GM04503 (cell line): ENCODE results near the gene GRID1.

Source experiments
- DNase-seq: peaks from one replicate; pipeline ENCODE4 v3.0.0-alpha.2; 2012; ENCODE audit warnings: low read depth

The GRID1 gene

DNA sequence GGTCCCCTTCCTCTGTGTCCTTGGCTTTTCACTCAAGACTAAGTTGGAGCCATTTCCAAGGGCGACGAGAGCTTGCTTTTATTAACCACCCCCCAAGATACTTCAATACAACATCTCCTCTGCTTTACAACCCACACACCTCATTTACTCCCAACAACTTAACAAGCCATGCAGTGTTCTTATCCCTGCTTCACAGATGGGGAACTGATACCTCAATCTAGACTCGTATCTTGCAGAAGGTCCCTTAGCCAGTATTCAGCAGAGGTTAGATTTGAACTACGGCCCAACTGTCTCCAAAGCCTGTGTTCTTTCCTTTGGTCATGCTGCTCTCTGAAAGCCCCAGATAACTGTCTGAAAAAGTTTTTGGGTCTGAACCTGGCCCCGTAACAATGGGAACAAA is 444.8 kb downstream of the GRID1 start:
- no peak for DNase-seq

GRCh38 chr10:85920311-85920710 is 446.3 kb downstream of the GRID1 start:
- no peak for DNase-seq

DNA sequence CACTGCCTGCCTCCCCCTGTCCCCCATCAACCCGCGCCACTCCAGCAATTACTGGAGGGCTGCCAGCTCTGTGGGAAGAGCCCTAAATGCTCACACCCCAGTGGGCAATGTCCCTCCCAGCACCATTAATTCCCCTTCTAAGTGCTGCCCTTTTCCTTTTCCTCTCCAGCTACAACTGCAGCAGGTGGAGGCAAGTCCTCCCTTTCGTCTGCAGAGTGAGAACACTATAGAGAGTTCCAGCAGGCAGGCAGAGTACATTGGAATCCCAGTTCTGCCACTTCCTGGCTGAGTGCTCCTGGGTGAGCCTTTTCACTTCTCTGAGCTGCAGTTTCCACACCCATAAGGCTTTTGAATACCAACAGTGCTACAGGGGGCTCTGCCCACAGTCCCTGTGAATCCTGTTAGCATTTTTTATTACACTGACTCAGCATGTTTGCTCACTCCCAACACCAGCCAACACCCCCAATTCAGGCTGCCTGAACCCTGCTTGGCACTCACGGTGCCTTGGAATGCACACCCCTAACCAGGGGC is 447.0 kb downstream of the GRID1 start:
- DNase-seq = no peak

DNA sequence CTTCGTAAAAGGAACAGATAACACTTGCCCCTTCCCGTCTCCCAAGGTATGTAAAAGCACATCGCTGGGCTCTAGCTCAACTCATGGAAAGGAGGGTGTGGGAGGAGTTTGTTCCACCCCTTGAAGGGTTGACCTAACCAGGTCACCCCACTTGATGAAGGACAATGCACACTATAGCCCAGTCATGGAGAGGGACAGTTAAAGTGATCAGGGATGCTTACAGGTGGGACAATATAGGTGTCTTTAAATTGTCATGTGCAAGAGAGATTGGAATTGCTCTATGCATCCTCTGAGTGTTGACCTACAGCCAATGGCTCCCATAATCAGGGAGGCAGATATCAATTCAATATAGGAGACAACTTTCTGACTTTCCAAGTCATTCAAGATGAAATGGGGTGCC is 448.2 kb downstream of the GRID1 start:
- no peak for DNase-seq

GRCh38 chr10:85917601-85918000 is 449.0 kb downstream of the GRID1 start:
- DNase-seq = no peak

DNA sequence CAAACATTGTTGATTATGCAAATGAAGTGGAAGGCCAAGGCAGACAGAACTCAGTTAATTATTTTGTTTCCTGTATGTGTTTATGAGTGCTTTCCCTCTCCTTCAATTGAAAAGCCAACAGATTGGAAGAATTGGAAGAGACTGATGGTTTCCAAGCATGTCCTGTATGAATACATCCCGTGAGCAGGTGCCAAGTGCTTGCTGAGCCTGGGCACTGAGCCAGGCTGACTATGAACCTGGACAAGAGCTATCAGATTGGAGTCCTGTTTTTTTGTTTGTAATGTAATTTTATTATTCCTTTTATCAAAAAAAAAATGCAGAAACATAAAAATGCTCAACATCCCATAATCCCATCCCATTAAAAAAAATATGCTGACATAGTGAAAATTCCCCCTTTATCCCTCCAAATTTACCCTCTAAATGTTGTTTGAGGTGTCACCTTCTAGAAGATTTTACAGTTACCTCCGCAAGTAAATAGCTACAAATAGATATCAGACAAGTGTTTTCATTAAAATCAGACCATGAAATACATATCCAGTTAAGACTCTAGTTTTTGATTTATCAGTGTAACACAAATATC is 449.5 kb downstream of the GRID1 start:
- DNase-seq = no peak

GRCh38 chr10:85916286-85916685 is 450.3 kb downstream of the GRID1 start:
- DNase-seq = no peak

DNA sequence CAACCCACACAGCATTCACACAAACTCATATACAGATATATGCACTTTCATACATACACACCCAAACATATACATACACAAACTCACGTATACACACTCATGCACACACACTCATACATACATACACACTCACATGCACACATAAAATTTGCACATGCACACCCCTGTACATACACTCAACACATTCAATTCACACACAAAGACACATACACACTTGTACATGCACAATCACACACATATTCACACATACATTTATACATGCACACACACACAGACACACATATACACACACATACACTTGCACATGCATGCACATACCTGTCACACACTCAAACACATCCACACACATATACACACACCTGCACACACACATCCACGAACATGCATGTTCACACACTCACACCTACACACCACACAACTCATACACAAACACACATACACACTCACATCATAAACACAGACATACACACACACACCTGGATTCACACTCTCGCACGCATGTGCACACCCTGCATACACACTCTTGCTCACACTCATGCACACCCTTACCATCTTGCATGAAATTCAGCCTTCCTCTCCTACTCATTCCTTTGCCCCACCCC is 451.2 kb downstream of the GRID1 start:
- no peak for DNase-seq

- no peak for DNase-seq
Measured at GRCh38 chr10:85914720-85915119, 451.9 kb downstream of the GRID1 start.

DNA sequence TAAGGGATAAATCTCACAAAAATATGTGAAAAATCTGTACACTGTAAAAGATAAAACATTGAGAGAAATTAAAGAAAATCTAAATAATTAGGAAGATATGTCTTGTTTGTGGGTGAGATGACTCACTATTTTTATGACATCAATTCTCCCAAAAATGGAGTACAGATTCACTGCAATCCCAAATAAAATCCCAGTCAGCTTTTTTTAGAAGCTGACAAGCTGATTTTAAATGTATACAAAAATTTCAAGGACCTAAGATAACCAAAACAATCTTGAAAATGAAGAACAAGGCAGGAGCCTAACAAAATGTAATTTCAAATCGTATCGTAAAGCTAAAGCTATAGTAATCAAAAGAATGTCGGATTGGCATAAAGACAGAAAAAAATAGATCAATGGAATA is 458.1 kb downstream of the GRID1 start:
- no peak for DNase-seq

DNA sequence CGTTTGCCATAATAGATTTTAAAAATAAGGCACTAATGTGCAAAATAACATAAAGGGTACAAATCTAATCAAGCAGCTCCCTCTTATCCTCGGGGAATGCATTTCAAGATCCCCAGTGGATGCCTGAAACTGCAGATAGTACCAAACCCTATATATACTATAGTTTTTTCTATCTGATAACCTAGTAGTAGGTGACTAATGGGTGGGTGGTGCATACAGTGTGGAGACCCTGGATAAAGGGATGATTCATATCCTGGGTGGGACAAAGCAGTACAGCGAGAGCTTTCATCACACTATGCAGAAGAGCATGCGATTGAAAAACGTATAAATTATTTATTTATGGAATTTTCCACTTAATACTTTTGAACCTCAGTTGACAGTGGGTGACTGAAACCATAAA is 464.5 kb downstream of the GRID1 start:
- no peak for DNase-seq

DNA sequence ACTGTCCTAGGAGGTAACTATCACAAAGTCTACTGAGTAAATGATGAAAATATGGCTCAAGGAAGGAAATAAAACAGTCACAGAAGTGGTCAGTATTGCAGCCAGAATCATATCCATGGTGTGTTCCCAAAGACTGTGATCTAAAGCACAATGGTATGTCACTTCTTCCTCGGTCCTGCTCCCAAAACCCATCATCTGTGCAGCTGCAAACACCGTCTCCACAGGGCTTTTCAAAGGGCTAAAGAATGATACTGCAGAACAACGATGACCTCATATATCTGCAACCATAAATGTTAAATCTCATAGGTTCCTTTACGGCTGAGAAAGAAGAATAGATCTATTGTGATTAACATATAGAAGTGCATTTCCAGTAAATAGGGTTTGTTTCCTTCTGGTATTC is 465.0 kb downstream of the GRID1 start:
- DNase-seq = no peak

DNA sequence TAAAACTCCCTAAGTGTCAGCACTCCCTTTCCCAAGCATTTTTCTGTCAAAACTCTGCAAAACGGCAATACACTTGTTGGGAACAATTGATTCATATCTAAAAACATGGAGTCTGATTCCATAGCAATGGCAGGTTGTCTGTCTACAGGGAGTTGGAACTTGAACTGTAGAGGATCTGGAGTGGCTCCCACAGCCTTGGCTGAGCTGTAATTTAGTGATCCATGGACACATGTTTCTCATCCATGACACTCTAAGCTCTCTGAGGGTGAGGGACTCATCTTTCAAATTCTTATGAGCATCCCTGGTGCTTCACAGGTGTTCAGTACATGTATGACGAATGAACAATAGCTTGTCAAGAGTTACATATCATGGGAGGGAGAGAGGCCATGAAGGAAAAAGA is 466.1 kb downstream of the GRID1 start:
- no peak for DNase-seq

DNA sequence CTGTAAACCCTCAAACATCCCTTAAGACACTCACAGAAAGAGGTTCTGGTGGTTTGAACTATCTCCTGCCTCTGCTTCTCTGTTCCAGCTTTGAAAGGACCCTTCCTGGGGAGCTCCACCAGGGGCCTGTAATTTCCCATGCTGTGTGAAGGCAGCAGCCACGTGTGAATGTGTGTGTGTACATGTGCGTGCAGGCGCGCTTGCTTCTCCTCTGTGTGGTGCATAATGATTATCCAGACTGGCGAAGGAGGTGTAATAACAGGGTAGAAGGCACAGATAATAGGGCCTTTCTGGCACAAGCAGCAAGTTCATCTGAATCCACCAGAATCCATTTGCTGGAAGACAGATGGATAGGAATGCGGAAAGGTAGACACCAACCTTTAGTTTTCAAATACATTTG is 466.5 kb downstream of the GRID1 start:
- no peak for DNase-seq

- no peak for DNase-seq
Measured at GRCh38 chr10:85891472-85891871, 475.1 kb downstream of the GRID1 start.

GRCh38 chr10:85888559-85888958 is 478.0 kb downstream of the GRID1 start:
- no peak for DNase-seq

- no peak for DNase-seq
Measured at GRCh38 chr10:85888004-85888403, 478.6 kb downstream of the GRID1 start.

DNA sequence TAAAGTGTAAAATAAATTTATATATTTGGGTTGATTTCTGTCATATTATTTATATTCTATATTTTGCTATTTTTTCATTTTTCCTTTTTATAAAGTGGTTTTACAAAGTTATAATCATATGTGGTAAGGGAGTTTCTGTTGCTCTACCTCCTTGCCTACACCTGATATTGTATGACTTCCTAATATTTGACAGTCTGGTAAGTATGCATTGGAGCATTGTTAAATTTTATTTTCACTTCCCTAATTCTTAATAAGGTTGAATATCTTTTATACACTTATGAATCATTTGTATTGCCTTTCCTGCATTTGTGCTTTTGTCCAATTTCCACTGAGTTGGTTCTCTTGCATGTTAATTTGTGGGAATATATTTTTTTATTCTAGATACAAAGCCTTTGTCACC is 492.4 kb downstream of the GRID1 start:
- no peak for DNase-seq

DNA sequence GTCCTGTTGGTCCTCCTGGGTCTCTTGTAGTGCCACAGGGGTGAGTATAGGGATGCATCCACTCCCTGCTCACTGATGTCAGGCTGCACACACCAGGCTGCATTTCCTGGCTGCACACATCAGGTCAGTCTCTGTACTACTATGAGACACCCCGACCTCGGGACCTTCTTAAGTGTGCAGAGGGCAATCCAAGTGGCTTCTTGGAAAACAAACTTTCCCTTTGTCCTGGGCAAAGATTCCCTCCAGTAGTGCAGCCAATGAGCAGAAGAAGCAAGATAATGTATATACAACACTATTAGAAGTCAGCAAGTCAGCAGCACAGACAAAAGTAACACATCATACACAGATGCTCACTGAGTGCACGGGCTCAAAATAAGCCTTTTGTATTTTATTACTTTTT is 493.5 kb downstream of the GRID1 start:
- DNase-seq = no peak

GRCh38 chr10:85868627-85869499 is 497.7 kb downstream of the GRID1 start:
- no peak for DNase-seq

DNA sequence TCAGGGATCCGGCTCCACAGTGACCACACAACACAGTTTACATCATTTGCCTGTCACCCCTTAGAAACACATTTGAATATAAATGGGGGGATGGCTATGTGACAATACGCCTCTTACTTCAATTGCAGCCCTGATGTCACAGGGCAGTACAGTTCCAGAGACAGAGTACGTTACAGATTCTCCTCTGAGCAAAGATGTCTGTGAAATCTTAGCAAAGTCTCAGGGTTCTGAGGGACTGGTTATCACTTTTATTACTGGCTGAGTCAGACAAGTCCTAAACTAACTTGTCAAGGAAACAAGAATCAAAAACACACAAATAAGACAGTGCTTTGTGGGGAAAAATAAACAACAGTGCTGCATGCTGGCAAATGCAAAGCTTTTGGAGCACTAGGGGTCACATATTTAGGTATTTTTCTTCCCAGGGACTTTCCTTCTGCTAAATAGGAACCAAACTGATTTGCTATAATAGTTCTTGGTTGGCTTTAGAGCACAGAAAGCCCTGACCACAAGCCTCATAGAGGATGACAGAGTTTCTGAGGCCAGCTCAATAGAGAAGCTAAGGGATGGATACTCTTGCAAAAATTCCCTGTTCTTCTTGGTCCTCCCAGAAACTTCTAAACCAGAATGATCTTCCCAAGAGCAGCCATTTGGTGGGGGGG is 501.6 kb downstream of the GRID1 start:
- no peak for DNase-seq

GRCh38 chr10:85864173-85864549 is 502.4 kb downstream of the GRID1 start:
- DNase-seq = no peak
